Left renal cortex interstitium (tissue), 4 donors: Measurements from ENCODE around the gene ACSM6. TPM values are rescaled to one million over a fixed set of nuclear protein-coding genes. Genes with fewer than 3 reads are reported as not detected.

Experiments
- DNase-seq, 4 donors: peaks; one replicate each; pipeline ENCODE4 v3.0.0-alpha.2; 2013; ENCODE audit warnings: low read depth in 4 of 4, low spot score in 2 of 4, missing footprints in 1 of 4
- polyA plus RNA-seq, 4 donors: library from polyadenylated mRNA; unstranded; fragments of 120-200 nt; gene quantifications; one replicate each; pipeline ENCODE4 v1.2.1, GENCODE V29; 2013; ENCODE audit not compliant: insufficient read length in 4 of 4

Gene ACSM6
- polyA plus RNA-seq, 4 donors: 0.10 to 0.47 (median 0.22) TPM

GRCh38 chr10:95265572-95265971 lies 71.5 kb downstream of the ACSM6 start:
- DNase-seq: no peak

DNA sequence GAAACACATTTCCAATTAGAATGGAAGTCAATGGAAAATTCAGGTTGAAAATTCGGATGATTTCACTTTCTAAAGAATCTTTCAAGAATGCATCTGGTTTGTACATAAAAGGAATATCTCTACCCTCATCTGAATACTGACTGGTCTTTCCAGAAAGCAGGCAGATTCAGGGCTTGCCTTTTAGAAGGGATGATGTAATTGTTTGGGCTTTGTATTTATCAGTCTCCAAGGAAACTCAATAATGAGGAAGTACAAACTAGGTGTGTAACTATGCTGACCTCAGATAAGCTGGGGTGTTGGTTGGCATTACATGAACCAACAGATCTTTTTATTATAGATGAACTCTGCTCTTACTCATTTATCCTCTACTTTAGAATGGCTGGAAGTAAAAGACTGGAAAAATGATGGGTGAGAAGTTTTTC lies 72.6 kb downstream of the ACSM6 start:
- DNase-seq: no peak

DNA sequence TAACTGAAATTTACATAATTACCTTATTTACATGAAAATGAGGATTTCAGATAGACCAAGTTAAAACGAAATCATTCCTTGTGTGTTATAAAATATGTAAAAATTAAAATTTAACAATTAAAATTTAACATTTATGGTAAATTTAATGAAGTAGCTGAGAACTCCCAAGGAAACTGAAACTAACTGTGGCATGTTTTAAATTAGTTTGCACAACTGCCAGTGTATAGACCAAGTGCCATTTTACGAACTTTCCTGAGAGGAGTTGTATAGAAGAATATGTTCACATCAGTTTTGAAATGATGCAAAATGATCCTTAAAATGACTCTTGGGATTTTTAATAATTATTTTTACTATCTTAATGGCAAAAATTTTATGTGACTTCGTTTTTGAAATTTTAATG lies 73.2 kb downstream of the ACSM6 start:
- no peak for DNase-seq

DNA sequence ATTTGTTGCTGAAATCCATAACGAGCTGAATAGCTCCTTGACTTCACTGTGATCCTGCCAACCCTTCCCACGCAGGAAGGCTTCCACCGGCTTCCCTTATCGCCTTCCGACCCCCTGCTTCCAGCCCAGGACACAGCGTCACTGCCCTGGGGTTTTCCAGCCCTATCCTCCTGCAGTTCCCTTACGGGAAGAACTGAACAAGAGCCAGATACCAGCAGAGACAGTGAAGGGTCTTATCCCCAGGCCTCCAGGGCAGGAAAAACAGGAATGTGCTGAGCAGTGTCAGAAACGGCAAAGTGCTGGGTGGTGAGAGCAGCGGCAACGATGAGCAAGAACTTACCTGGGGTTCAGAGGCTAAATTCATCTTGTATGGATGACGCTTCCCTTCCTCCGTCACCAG lies 74.4 kb downstream of the ACSM6 start:
- DNase-seq: no peak

DNA sequence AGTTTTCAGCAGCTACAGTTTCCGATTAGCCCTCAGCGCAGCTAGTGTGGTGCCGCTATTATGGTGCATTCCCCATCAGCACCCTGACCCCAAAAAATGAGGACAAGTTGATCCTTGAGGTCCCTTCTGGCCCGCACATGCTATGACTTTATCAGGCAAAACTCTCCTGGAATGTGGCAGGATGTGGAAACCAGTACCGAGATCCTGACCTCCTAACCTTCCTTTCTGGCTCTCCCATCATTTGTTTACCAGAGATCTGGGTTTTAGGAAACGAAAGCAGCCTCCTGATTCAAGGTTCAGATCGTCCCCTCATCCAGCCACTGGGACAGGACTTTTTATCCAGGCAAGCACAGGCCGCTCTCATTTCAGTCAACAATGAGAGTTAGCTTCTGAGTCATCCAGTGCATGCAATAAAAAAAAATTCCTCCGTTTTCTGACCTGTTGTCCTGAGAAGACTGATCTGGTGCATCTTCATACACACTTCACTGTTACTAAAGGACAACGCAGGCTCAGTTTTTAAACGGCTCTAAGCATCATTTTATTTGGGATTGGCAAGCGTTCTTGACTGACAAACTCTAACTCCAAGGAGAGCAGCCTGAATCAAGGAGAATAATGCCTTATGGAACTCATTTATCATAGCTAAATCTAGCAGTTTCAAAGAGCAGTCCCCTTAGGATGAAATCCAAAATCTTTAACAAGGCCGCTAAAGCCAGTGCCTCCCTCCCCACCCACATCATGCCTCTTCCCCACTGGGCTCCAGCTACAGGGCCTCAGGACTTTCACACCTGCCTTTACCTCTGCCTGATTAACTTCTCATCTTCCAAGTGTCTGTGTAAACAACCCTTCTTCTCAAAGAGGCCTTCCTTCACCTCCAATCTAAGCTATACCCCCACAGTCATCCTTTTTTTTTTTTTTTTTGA lies 79.6 kb downstream of the ACSM6 start:
- DNase-seq: no peak

DNA sequence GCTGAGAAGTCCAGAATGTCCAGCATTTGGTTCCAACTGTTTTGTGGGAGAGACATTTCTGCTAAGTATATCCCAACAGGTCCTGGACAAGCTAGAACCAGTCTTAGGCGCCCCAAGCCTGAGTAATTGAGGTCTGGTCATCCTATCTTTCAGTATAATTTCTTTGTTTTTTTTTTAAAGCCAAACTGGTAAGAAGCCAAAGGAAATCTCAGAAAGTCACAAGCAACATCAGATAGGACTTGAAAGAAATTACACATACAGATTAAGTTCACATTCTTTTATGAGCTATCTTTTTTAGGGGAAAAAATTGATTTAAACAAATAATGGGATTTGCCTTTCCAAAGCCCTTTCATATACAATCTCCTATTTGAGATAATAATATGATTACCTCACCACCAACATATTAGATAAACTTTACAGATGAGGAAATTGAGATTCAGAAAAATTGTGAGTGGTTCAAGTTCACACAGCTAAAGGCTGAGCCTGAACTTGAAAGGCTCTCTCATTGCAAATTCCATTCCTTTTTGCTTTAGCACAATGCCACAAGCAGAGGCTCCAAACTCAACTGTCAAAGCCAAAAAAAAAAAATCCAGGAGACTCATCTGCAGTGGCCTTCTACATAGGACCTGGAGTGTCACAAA lies 81.8 kb downstream of the ACSM6 start:
- no peak for DNase-seq

GRCh38 chr10:95276367-95277200 lies 82.5 kb downstream of the ACSM6 start:
- DNase-seq: no peak

GRCh38 chr10:95277201-95277570 lies 83.1 kb downstream of the ACSM6 start:
- DNase-seq: no peak

GRCh38 chr10:95277614-95278013 lies 83.6 kb downstream of the ACSM6 start:
- no peak for DNase-seq

Other genes starting within 250 kb of the ACSM6 start
- gene CYP2C8, start 124.7 kb upstream of the ACSM6 start, polyA plus RNA-seq: 1 to 10 TPM; 1.4 to 9.3 (median 3.5) TPM
- 10 to 100 TPM; 69.7 to 81.7 (median 75.2) TPM for gene PDLIM1, start 96.8 kb downstream of the ACSM6 start, polyA plus RNA-seq